Adrenal gland (tissue), 12 donors: ENCODE data around the gene AMBRA1. TPM values are rescaled to one million over a fixed set of nuclear protein-coding genes. Genes with fewer than 3 reads are reported as not detected.
A peak's percentile ranks its signal among the peaks of the same experiment; 100 is the strongest.

Experiments
- DNase-seq, 7 donors: peaks; one replicate each; pipeline ENCODE4 v3.0.0-alpha.2; 2019 to 2020
- H3K27ac ChIP-seq, 5 donors: fragments of 200-600 bp; sonication (generic) in 4 of 5; 1 replicate in 3 of 5; 2 replicates in 2 of 5; pipeline versions ENCODE4 v1.5.1 to v1.8.0; 2016 to 2020; ENCODE audit warnings: mild to moderate bottlenecking in 1 of 5
- H3K27me3 ChIP-seq: fragments of 200-600 bp; 2 replicates; pipeline ENCODE4 v1.8.0; 2021
- H3K36me3 ChIP-seq, 2 donors: fragments of 200-600 bp; replicated peaks in 1 of 2; 1 replicate in 1 of 2; 2 replicates in 1 of 2; pipeline versions ENCODE4 v1.5.1 to v1.8.0; 2018 to 2022
- H3K4me1 ChIP-seq, 2 donors: fragments of 200-600 bp; replicated peaks in 1 of 2; 1 replicate in 1 of 2; 2 replicates in 1 of 2; pipeline versions ENCODE4 v1.5.1 to v1.8.0; 2018 to 2021
- H3K4me3 ChIP-seq, 4 donors: fragments of 200-600 bp; sonication (generic) in 3 of 4; one replicate each; pipeline ENCODE4 v1.5.1; 2016 to 2018
- H3K9me3 ChIP-seq, 3 donors: fragments of 200-600 bp; sonication (generic) in 1 of 3; replicated peaks in 1 of 3; 1 replicate in 2 of 3; 2 replicates in 1 of 3; pipeline versions ENCODE4 v1.5.1 to v1.8.0; 2016 to 2021
- POLR2A ChIP-seq, 2 donors: fragments of 450-650 bp; IDR thresholded peaks; one replicate each; pipeline ENCODE4 v1.6.1; 2017; ENCODE audit warnings: antibody characterized with exemption in 2 of 2, mild to moderate bottlenecking in 2 of 2, moderate library complexity in 1 of 2
- WGBS, 4 donors: extraction: QIAGEN DNeasy Blood & Tissue Kit in 2 of 4; methylation state at CpG; one replicate each; pipeline versions ENCODE4 v1.1.5 to v1.1.7; 2013 to 2017; 5-methylcytosine and 5-hydroxymethylcytosine counted together
- intact Hi-C, 2 donors: fragments of 100-400 bp; cut with DNase I; formaldehyde crosslinking; loops; one replicate each; pipeline versions ENCODE4 v1.14.1 to v1.15.0; 2022 to 2023
- microRNA-seq, 3 donors: library from miRNA; unstranded; fragments of <30 nt; microRNA quantifications; one replicate each; pipeline ENCODE4, GENCODE V29; 2017 to 2020
- polyA plus RNA-seq, 3 donors: library from polyadenylated mRNA; stranded (reverse); fragments of 200-250 nt in 2 of 3; fragments of 350-450 nt in 1 of 3; fragmentation: Illumina TruSeq in 1 of 3; extraction: RNeasy Lipid Tissue Mini Kit (QIAGEN cat#74804) in 1 of 3; gene quantifications; one replicate each; pipeline ENCODE4 v1.2.3, GENCODE V29; 2013 to 2014
- small RNA-seq, 2 donors: library from RNA; depleted of rRNA; stranded (forward); fragments of <200 nt; gene quantifications; one replicate each; pipeline ENCODE3, GENCODE V24; 2016
- total RNA-seq, 9 donors: library from RNA; depleted of rRNA in 4 of 9; stranded (reverse); fragments of >200 nt in 4 of 9; fragments of 120-200 nt in 1 of 9; fragmentation: NEBNext Ultra II Directional in 1 of 9; extraction: Animal tissue kit (Norgen Biotek cat#: 25700) in 1 of 9; gene quantifications; one replicate each; pipeline versions ENCODE4 v1.1.0 to v1.2.4, GENCODE V29; 2013 to 2023
- TF ChIP-seq, protein P1 (sequence below), 6 experiments: fragments of 450-650 bp in 4 of 6; fragments of 200-600 bp in 2 of 6; sonication (generic) in 1 of 6; IDR thresholded peaks; 1 replicate in 5 of 6; 2 replicates in 1 of 6; pipeline versions ENCODE4 v1.5.1 to v1.8.0; 2016 to 2021; ENCODE audit warnings: antibody characterized with exemption in 6 of 6, mild to moderate bottlenecking in 2 of 6, moderate library complexity in 1 of 6
- donor health status: healthy with polysubstance abuse.
- donor health status: Bipolar disorder and iron deficiency.
- donor health status: DM: yes; HTN: yes; CAD: no.
- donor health status: DM: no; HTN: no; CAD: no.
- donor health status: DM: no; HTN: no; CAD: no.
- donor health status: DM: yes; HTN: yes; CAD: no.

Gene AMBRA1
- total and polyA plus RNA-seq, 12 donors = 16.2 to 73.3 (median 49.7) TPM

DNA sequence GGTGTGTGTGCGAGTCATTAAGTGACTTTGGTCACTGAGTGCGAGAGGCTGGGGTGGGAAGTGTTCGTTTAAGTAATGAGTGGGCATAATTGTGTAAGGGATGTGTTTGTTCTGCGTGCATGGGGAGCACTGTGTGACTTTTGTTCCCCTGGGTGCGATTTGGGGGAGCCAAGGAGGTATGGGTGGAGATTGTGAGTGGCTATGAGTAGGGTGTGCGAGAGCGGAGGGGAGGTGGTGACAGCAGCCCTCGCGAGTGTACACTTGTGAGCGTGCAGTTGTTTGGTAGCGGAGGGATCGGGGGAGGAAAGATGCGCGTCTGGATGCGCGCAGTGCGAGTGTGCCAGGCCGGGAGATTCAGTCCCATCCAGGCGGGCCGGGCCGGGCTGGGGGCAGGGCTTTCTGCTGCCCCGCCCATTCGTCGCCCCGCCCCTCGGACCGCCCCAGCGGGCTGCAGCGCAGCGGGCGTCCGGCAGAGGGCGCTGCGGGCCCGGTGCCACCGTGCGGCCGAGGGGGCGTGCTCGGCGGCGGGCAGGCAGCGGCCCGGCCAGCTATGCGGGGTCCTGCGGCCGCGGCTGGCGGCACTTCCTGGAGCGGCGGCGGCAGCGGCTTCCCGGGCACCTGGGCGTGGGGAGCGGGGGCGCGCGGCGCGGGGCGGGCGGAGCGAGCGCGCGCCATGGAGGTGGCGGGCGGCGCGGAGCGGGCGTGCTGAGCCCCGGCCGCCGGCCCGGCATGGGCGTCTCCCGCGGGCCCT is 246.8 kb downstream of the AMBRA1 start, which contains the start of gene DGKZ:
Gene DGKZ (plus strand): TSS at position 578 of the 751 bp plus-strand sequence. CDS start 197 bp downstream, outside the sequence.
- TF ChIP-seq POLR2A (IDR thresholded peaks at IDR 0.05) = peak; percentile 9 to 45
- TF ChIP-seq, protein P1, sequence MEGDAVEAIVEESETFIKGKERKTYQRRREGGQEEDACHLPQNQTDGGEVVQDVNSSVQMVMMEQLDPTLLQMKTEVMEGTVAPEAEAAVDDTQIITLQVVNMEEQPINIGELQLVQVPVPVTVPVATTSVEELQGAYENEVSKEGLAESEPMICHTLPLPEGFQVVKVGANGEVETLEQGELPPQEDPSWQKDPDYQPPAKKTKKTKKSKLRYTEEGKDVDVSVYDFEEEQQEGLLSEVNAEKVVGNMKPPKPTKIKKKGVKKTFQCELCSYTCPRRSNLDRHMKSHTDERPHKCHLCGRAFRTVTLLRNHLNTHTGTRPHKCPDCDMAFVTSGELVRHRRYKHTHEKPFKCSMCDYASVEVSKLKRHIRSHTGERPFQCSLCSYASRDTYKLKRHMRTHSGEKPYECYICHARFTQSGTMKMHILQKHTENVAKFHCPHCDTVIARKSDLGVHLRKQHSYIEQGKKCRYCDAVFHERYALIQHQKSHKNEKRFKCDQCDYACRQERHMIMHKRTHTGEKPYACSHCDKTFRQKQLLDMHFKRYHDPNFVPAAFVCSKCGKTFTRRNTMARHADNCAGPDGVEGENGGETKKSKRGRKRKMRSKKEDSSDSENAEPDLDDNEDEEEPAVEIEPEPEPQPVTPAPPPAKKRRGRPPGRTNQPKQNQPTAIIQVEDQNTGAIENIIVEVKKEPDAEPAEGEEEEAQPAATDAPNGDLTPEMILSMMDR (IDR thresholded peaks at IDR 0.05) = peak in 5 of 6 experiments; percentile 11 to 99 (median 83)
- Histone ChIP-seq H3K27ac (peak within 1 kb of the TSS in 2 of 5 donors; percentile 13 to 80), H3K4me3 (peak within 1 kb of the TSS; percentile 62 to 76 (median 68)), H3K27me3 (no peaks in the 10 kb centered on the region), H3K9me3 (no peaks in the 10 kb centered on the region), H3K4me1 (peaks cover 20 to 36% of the 10 kb centered on the region in 2 donors), H3K36me3 (no peaks in the 10 kb centered on the region)
- WGBS, 4 donors = 8 to 37% (median 12%) methylated on average over 9 to 80 of the region's 80 CpGs
- intact Hi-C loops = no loop called here
- peak; percentile 81 to 89 (median 84) for DNase-seq

Small RNAs within 50 kb of the gene (microRNA-seq; reads per million reads assigned to microRNA genes)
- gene MIR3160-1 (0 reads per million in 3 donors), gene MIR3160-2 (0 reads per million in 3 donors), gene MIR4688 (0 to 0.76 (median 0) reads per million in 3 donors)

Small RNAs within 50 kb of the gene (small RNA-seq; reads per million reads assigned to genes)
- 0 reads per million in 2 donors for gene MIR3160-1
- 0 to 0.17 reads per million in 2 donors for gene MIR4688

Other genes with a start within 250 kb of the AMBRA1 start
- 10 to 100 TPM; 25.3 to 63.4 (median 43.6) TPM for gene DGKZ, start 246.6 kb downstream of the AMBRA1 start, total RNA-seq
- 100 to 1,000 TPM in 1 of 3 donors, 10 to 100 TPM in 2; 12.4 to 160 (median 57.0) TPM for gene DGKZ, start 246.6 kb downstream of the AMBRA1 start, polyA plus RNA-seq
- 100 to 1,000 TPM in 7 of 9 donors, 10 to 100 TPM in 2; 73.4 to 635 (median 129) TPM for gene MDK, start 212.4 kb downstream of the AMBRA1 start, total RNA-seq
- 100 to 1,000 TPM in 1 of 3 donors, 10 to 100 TPM in 2; 88.8 to 128 (median 94.0) TPM for gene MDK, start 212.4 kb downstream of the AMBRA1 start, polyA plus RNA-seq
- gene CHRM4, start 202.2 kb downstream of the AMBRA1 start, total RNA-seq = under 1 TPM in 4 of 9 donors, not detected in 5; 0.14 to 0.81 (median 0.45) TPM
- gene CHRM4, start 202.2 kb downstream of the AMBRA1 start, polyA plus RNA-seq = under 1 TPM in 2 of 3 donors, not detected in 1; 0.32 to 0.38 TPM
- 1 to 10 TPM; 4.5 to 7.4 (median 6.0) TPM for gene HARBI1, start 23.2 kb upstream of the AMBRA1 start, total RNA-seq
- gene HARBI1, start 23.2 kb upstream of the AMBRA1 start, polyA plus RNA-seq = 1 to 10 TPM; 1.5 to 6.9 (median 3.0) TPM
- 100 to 1,000 TPM in 5 of 9 donors, 10 to 100 TPM in 4; 39.8 to 177 (median 108) TPM for gene ATG13, start 23.5 kb upstream of the AMBRA1 start, total RNA-seq
- gene ATG13, start 23.5 kb upstream of the AMBRA1 start, polyA plus RNA-seq = 10 to 100 TPM; 31.0 to 62.9 (median 57.0) TPM
- 100 to 1,000 TPM in 3 of 9 donors, 10 to 100 TPM in 6; 18.7 to 125 (median 93.9) TPM for gene ARHGAP1, start 106.6 kb upstream of the AMBRA1 start, total RNA-seq
- gene ARHGAP1, start 106.6 kb upstream of the AMBRA1 start, polyA plus RNA-seq = 10 to 100 TPM; 29.0 to 52.6 (median 32.5) TPM
- 10 to 100 TPM in 4 of 9 donors, 1 to 10 TPM in 5; 5.5 to 13.6 (median 9.5) TPM for gene ZNF408, start 107.0 kb upstream of the AMBRA1 start, total RNA-seq
- gene ZNF408, start 107.0 kb upstream of the AMBRA1 start, polyA plus RNA-seq = 10 to 100 TPM in 1 of 3 donors, 1 to 10 TPM in 2; 2.2 to 13.8 (median 8.4) TPM
- under 1 TPM in 2 of 9 donors, not detected in 7; 0.50 to 0.61 TPM for gene F2, start 125.2 kb upstream of the AMBRA1 start, total RNA-seq
- gene F2, start 125.2 kb upstream of the AMBRA1 start, polyA plus RNA-seq = not detected